GM23338 (cell line): ENCODE results near the gene NRG3. TPM values are rescaled to one million over a fixed set of nuclear protein-coding genes. Genes with fewer than 3 reads are reported as not detected.

Source experiments
- ATAC-seq: fragments of 200-7000 bp; cut with Tn5 transposase; 3 replicates; pipeline ENCODE4 v1.9.1; 2020
- DNase-seq: peaks from one replicate; pipeline ENCODE4 v3.0.0-alpha.2; 2015; ENCODE audit warnings: low spot score
- H2AFZ ChIP-seq: fragments of 200-600 bp; sonication (generic); 2 replicates; pipeline ENCODE4 v1.8.0; 2016; ENCODE audit warnings: antibody characterized with exemption, mild to moderate bottlenecking, moderate library complexity
- H3F3A ChIP-seq: fragments of 200-600 bp; sonication (generic); replicated peaks from 2 replicates; pipeline ENCODE4 v1.8.0; 2017; ENCODE audit warnings: antibody characterized with exemption, mixed run types, low read depth
- H3K27ac ChIP-seq: fragments of 200-600 bp; sonication (generic); 2 replicates; pipeline ENCODE4 v1.6.1; 2016; ENCODE audit warnings: low read depth
- H3K27me3 ChIP-seq: fragments of 200-600 bp; sonication (generic); 2 replicates; pipeline ENCODE4 v1.8.0; 2016; ENCODE audit warnings: mild to moderate bottlenecking, mixed run types, moderate library complexity; ENCODE audit not compliant: insufficient read depth
- H3K36me3 ChIP-seq: fragments of 200-600 bp; sonication (generic); 2 replicates; pipeline ENCODE4 v1.8.0; 2016; ENCODE audit warnings: mild to moderate bottlenecking; ENCODE audit not compliant: insufficient read depth
- H3K4me1 ChIP-seq: fragments of 200-600 bp; sonication (generic); 2 replicates; pipeline ENCODE4 v1.8.0; 2016; ENCODE audit warnings: mild to moderate bottlenecking, moderate library complexity; ENCODE audit not compliant: insufficient read depth
- H3K4me2 ChIP-seq: fragments of 200-600 bp; sonication (generic); 2 replicates; pipeline ENCODE4 v1.7.1; 2017; ENCODE audit warnings: mixed run types
- H3K4me3 ChIP-seq: fragments of 200-600 bp; sonication (generic); 2 replicates; pipeline ENCODE4 v1.6.1; 2016; ENCODE audit warnings: mixed run types
- H3K79me2 ChIP-seq: fragments of 200-600 bp; sonication (generic); replicated peaks from 2 replicates; pipeline ENCODE4 v1.8.0; 2017; ENCODE audit warnings: mild to moderate bottlenecking; ENCODE audit not compliant: insufficient read depth
- H3K9me2 ChIP-seq: fragments of 200-600 bp; sonication (generic); 2 replicates; pipeline ENCODE4 v1.8.0; 2017; ENCODE audit not compliant: insufficient read depth
- H4K20me1 ChIP-seq: fragments of 200-600 bp; sonication (generic); replicated peaks from 2 replicates; pipeline ENCODE4 v1.8.0; 2017; ENCODE audit warnings: mild to moderate bottlenecking; ENCODE audit not compliant: insufficient read depth
- H3K27ac Mint-ChIP-seq: 2 replicates; pipeline ENCODE4 v1.8.0; 2020; ENCODE audit warnings: inconsistent platforms, mild to moderate bottlenecking, moderate library complexity, mixed read lengths
- H3K27me3 Mint-ChIP-seq: 3 replicates; pipeline ENCODE4 v1.8.0; 2022; ENCODE audit warnings: low read depth, mild to moderate bottlenecking, moderate library complexity, mixed read lengths, inconsistent platforms; ENCODE audit not compliant: insufficient read depth, poor library complexity
- H3K36me3 Mint-ChIP-seq: 3 replicates; pipeline ENCODE4 v1.8.0; 2021; ENCODE audit warnings: low read depth, mild to moderate bottlenecking, inconsistent platforms, moderate library complexity, mixed read lengths
- H3K4me1 Mint-ChIP-seq: 3 replicates; pipeline ENCODE4 v1.8.0; 2020; ENCODE audit warnings: mild to moderate bottlenecking, inconsistent platforms, mixed read lengths
- H3K4me3 Mint-ChIP-seq: 3 replicates; pipeline ENCODE4 v1.8.0; 2021; ENCODE audit warnings: moderate library complexity, mild to moderate bottlenecking, inconsistent platforms, mixed read lengths
- H3K9me3 Mint-ChIP-seq: 3 replicates; pipeline ENCODE4 v1.8.0; 2020; ENCODE audit warnings: moderate library complexity, mild to moderate bottlenecking, inconsistent platforms, mixed read lengths
- CREB1 ChIP-seq: fragments of 250-450 bp; sonication (Bioruptor Pico); IDR thresholded peaks from 2 replicates; pipeline ENCODE4 v1.5.0; 2020; ENCODE audit warnings: low read depth, mild to moderate bottlenecking, moderate library complexity
- ETS1 ChIP-seq: IDR thresholded peaks from 2 replicates; pipeline ENCODE4 v1.6.1; 2016; ENCODE audit warnings: antibody characterized with exemption
- EZH2 ChIP-seq: fragments of 200-600 bp; sonication (generic); IDR thresholded peaks from one replicate; pipeline ENCODE4 v1.8.0; 2017; ENCODE audit warnings: antibody characterized with exemption, mild to moderate bottlenecking, low read depth; ENCODE audit not compliant: unreplicated experiment
- EZH2phosphoT487 ChIP-seq: fragments of 200-600 bp; sonication (generic); IDR thresholded peaks from one replicate; pipeline ENCODE4 v1.8.1; 2018; ENCODE audit warnings: antibody characterized with exemption; ENCODE audit not compliant: unreplicated experiment
- JUNB ChIP-seq: IDR thresholded peaks from one replicate; pipeline ENCODE4 v1.6.1; 2016; ENCODE audit warnings: antibody characterized with exemption; ENCODE audit not compliant: unreplicated experiment
- NANOG ChIP-seq: IDR thresholded peaks from 2 replicates; pipeline ENCODE4 v1.6.1; 2016; ENCODE audit warnings: antibody characterized with exemption, borderline replicate concordance
- POLR2AphosphoS5 ChIP-seq: IDR thresholded peaks from 2 replicates; pipeline ENCODE4 v1.6.1; 2016; ENCODE audit warnings: antibody characterized with exemption, low read depth
- STAT1 ChIP-seq: IDR thresholded peaks from one replicate; pipeline ENCODE4 v1.6.1; 2016; ENCODE audit warnings: antibody characterized with exemption; ENCODE audit not compliant: unreplicated experiment
- ZNF114 ChIP-seq: fragments of 250-450 bp; sonication (Bioruptor Pico); IDR thresholded peaks from 2 replicates; pipeline ENCODE4 v1.5.0; 2020; ENCODE audit warnings: mild to moderate bottlenecking, moderate library complexity
- ZNF331 ChIP-seq: fragments of 250-450 bp; sonication (Bioruptor Pico); IDR thresholded peaks from 2 replicates; pipeline ENCODE4 v1.5.0; 2020; ENCODE audit warnings: low read depth, mild to moderate bottlenecking, moderate library complexity
- polyA plus RNA-seq: library from polyadenylated mRNA; unstranded; fragments of >200 nt; fragmentation: Nextera tagmentation; extraction: Ambion mirVana; gene quantifications from 2 replicates; pipeline ENCODE4 v1.2.1, GENCODE V29; 2016
- total RNA-seq: library from RNA; depleted of rRNA; stranded (reverse); fragments of >200 nt; shearing (Covaris generic); gene quantifications from 2 replicates; pipeline ENCODE4 v1.2.3, GENCODE V29; 2014
- TF ChIP-seq, protein P1 (sequence below): IDR thresholded peaks from one replicate; pipeline ENCODE4 v1.6.1; 2018; ENCODE audit warnings: antibody characterized with exemption; ENCODE audit not compliant: unreplicated experiment
- TF ChIP-seq, protein P2 (sequence below): fragments of 250-450 bp; sonication (Bioruptor Pico); IDR thresholded peaks from 2 replicates; pipeline ENCODE4 v1.5.0; 2020; ENCODE audit warnings: mild to moderate bottlenecking, moderate library complexity
- TF ChIP-seq, protein P3 (sequence below), 2 experiments: fragments of 200-600 bp in 1 of 2; sonication (generic) in 1 of 2; conservative IDR thresholded peaks; 2 replicates each; pipeline versions ENCODE4 v1.5.1 to v1.6.1; 2016 to 2017; ENCODE audit warnings: antibody characterized with exemption in 2 of 2, low read depth in 2 of 2, mild to moderate bottlenecking in 2 of 2, moderate library complexity in 1 of 2

Gene NRG3
- total and polyA plus RNA-seq, 2 experiments from 2014 or later: 1.9 to 3.9 TPM

DNA sequence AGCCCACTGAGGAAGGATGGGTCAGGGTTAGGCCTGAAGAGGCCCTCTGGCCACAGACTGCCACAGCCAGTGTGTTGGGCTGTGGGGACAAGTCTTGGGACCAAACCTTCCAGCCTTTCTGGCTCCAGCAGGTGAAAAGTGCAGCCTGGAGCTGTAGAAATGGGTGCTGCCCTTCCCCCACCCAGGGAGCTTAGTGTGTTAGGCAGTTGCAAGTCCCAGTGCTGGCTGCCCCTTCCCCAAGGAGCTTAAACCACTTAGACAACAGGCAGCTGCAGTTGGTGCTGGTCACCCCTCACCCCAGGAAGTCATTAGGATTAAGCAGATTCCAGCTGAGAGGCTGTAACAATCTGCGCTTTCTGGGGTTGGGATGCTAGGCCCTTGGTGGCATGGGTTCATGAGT is 563.3 kb downstream of the NRG3 start:
- no peaks in the 10 kb centered on the region for H3K9me3 Mint-ChIP-seq
- H3K27ac Mint-ChIP-seq: no peak overlapping the region
- no peaks in the 10 kb centered on the region for H3K36me3 ChIP-seq
- peaks cover 4% of the 10 kb centered on the region; the same call in 1 of the 2 replicates for H3K9me2 ChIP-seq
- H3K79me2 ChIP-seq: no peaks in the 10 kb centered on the region
- no peaks in the 10 kb centered on the region for H4K20me1 ChIP-seq
- H3K4me3 Mint-ChIP-seq: no peak overlapping the region
- no peaks in the 10 kb centered on the region for H3K27me3 Mint-ChIP-seq
- TF ChIP-seq, protein P1, sequence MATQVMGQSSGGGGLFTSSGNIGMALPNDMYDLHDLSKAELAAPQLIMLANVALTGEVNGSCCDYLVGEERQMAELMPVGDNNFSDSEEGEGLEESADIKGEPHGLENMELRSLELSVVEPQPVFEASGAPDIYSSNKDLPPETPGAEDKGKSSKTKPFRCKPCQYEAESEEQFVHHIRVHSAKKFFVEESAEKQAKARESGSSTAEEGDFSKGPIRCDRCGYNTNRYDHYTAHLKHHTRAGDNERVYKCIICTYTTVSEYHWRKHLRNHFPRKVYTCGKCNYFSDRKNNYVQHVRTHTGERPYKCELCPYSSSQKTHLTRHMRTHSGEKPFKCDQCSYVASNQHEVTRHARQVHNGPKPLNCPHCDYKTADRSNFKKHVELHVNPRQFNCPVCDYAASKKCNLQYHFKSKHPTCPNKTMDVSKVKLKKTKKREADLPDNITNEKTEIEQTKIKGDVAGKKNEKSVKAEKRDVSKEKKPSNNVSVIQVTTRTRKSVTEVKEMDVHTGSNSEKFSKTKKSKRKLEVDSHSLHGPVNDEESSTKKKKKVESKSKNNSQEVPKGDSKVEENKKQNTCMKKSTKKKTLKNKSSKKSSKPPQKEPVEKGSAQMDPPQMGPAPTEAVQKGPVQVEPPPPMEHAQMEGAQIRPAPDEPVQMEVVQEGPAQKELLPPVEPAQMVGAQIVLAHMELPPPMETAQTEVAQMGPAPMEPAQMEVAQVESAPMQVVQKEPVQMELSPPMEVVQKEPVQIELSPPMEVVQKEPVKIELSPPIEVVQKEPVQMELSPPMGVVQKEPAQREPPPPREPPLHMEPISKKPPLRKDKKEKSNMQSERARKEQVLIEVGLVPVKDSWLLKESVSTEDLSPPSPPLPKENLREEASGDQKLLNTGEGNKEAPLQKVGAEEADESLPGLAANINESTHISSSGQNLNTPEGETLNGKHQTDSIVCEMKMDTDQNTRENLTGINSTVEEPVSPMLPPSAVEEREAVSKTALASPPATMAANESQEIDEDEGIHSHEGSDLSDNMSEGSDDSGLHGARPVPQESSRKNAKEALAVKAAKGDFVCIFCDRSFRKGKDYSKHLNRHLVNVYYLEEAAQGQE: no peak
- no peak for TF ChIP-seq STAT1
- TF ChIP-seq EZH2: no peak
- TF ChIP-seq, protein P2, sequence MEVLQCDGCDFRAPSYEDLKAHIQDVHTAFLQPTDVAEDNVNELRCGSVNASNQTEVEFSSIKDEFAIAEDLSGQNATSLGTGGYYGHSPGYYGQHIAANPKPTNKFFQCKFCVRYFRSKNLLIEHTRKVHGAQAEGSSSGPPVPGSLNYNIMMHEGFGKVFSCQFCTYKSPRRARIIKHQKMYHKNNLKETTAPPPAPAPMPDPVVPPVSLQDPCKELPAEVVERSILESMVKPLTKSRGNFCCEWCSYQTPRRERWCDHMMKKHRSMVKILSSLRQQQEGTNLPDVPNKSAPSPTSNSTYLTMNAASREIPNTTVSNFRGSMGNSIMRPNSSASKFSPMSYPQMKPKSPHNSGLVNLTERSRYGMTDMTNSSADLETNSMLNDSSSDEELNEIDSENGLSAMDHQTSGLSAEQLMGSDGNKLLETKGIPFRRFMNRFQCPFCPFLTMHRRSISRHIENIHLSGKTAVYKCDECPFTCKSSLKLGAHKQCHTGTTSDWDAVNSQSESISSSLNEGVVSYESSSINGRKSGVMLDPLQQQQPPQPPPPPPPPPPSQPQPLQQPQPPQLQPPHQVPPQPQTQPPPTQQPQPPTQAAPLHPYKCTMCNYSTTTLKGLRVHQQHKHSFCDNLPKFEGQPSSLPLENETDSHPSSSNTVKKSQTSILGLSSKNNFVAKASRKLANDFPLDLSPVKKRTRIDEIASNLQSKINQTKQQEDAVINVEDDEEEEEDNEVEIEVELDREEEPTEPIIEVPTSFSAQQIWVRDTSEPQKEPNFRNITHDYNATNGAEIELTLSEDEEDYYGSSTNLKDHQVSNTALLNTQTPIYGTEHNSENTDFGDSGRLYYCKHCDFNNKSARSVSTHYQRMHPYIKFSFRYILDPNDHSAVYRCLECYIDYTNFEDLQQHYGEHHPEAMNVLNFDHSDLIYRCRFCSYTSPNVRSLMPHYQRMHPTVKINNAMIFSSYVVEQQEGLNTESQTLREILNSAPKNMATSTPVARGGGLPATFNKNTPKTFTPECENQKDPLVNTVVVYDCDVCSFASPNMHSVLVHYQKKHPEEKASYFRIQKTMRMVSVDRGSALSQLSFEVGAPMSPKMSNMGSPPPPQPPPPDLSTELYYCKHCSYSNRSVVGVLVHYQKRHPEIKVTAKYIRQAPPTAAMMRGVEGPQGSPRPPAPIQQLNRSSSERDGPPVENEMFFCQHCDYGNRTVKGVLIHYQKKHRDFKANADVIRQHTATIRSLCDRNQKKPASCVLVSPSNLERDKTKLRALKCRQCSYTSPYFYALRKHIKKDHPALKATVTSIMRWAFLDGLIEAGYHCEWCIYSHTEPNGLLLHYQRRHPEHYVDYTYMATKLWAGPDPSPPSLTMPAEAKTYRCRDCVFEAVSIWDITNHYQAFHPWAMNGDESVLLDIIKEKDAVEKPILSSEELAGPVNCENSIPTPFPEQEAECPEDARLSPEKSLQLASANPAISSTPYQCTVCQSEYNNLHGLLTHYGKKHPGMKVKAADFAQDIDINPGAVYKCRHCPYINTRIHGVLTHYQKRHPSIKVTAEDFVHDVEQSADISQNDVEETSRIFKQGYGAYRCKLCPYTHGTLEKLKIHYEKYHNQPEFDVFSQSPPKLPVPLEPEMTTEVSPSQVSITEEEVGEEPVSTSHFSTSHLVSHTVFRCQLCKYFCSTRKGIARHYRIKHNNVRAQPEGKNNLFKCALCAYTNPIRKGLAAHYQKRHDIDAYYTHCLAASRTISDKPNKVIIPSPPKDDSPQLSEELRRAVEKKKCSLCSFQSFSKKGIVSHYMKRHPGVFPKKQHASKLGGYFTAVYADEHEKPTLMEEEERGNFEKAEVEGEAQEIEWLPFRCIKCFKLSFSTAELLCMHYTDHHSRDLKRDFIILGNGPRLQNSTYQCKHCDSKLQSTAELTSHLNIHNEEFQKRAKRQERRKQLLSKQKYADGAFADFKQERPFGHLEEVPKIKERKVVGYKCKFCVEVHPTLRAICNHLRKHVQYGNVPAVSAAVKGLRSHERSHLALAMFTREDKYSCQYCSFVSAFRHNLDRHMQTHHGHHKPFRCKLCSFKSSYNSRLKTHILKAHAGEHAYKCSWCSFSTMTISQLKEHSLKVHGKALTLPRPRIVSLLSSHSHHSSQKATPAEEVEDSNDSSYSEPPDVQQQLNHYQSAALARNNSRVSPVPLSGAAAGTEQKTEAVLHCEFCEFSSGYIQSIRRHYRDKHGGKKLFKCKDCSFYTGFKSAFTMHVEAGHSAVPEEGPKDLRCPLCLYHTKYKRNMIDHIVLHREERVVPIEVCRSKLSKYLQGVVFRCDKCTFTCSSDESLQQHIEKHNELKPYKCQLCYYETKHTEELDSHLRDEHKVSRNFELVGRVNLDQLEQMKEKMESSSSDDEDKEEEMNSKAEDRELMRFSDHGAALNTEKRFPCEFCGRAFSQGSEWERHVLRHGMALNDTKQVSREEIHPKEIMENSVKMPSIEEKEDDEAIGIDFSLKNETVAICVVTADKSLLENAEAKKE (CRISPR knock-in tag): no peak
- TF ChIP-seq EZH2phosphoT487: no peak
- TF ChIP-seq ETS1: no peak
- TF ChIP-seq, protein P3, sequence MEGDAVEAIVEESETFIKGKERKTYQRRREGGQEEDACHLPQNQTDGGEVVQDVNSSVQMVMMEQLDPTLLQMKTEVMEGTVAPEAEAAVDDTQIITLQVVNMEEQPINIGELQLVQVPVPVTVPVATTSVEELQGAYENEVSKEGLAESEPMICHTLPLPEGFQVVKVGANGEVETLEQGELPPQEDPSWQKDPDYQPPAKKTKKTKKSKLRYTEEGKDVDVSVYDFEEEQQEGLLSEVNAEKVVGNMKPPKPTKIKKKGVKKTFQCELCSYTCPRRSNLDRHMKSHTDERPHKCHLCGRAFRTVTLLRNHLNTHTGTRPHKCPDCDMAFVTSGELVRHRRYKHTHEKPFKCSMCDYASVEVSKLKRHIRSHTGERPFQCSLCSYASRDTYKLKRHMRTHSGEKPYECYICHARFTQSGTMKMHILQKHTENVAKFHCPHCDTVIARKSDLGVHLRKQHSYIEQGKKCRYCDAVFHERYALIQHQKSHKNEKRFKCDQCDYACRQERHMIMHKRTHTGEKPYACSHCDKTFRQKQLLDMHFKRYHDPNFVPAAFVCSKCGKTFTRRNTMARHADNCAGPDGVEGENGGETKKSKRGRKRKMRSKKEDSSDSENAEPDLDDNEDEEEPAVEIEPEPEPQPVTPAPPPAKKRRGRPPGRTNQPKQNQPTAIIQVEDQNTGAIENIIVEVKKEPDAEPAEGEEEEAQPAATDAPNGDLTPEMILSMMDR (conservative IDR thresholded peaks at IDR 0.05; ENCODE audit: low read depth in 2 of 2): no peak
- no peak for TF ChIP-seq ZNF114 (CRISPR knock-in tag)
- no peak for TF ChIP-seq ZNF331 (CRISPR knock-in tag)
- TF ChIP-seq JUNB: no peak
- TF ChIP-seq POLR2AphosphoS5: no peak
- TF ChIP-seq CREB1 (CRISPR knock-in tag): no peak
- no peak for TF ChIP-seq NANOG
- H2AFZ ChIP-seq: no peak overlapping the region
- ATAC-seq (no peak), DNase-seq (no peak)
- no peaks in the 10 kb centered on the region for H3K27me3 ChIP-seq
- no peaks in the 10 kb centered on the region for H3K36me3 Mint-ChIP-seq
- H3K27ac ChIP-seq: no peak overlapping the region
- no peak overlapping the region for H3K4me3 ChIP-seq
- no peaks in the 10 kb centered on the region for H3F3A ChIP-seq
- no peak overlapping the region for H3K4me2 ChIP-seq
- H3K4me1 Mint-ChIP-seq: peaks cover 2% of the 10 kb centered on the region; the same call in 1 of the 3 replicates
- no peaks in the 10 kb centered on the region for H3K4me1 ChIP-seq
